Large intestine (tissue), 3 donors: ENCODE measurements around the gene ELP2. TPM values are rescaled to one million over a fixed set of nuclear protein-coding genes. Genes with fewer than 3 reads are reported as not detected.
A peak's percentile ranks its signal among the peaks of the same experiment; 100 is the strongest.
"Not testable (repeated sequence)": the region's sequence is repeated elsewhere in the genome, so short reads cannot be mapped to it uniquely, and the experiment has no call there.

Source experiments
- DNase-seq, 2 donors: peaks; one replicate each; pipeline versions ENCODE4 v3.0.0 to v3.0.0-alpha.2; 2013
- H3K27ac ChIP-seq: one replicate; pipeline ENCODE4 v1.5.1; 2013; ENCODE audit warnings: low read length
- H3K27me3 ChIP-seq: 2 replicates; pipeline ENCODE4 v1.6.1; 2013; ENCODE audit warnings: low read length; ENCODE audit not compliant: control insufficient read depth, insufficient read depth
- H3K36me3 ChIP-seq: 2 replicates; pipeline ENCODE4 v1.6.1; 2013; ENCODE audit warnings: low read length; ENCODE audit not compliant: control insufficient read depth, insufficient read depth
- H3K4me1 ChIP-seq: one replicate; pipeline ENCODE4 v1.6.1; 2013; ENCODE audit warnings: low read length; ENCODE audit not compliant: control insufficient read depth, insufficient read depth
- H3K4me3 ChIP-seq: one replicate; pipeline ENCODE4 v1.5.1; 2013; ENCODE audit warnings: low read length
- H3K9me3 ChIP-seq: one replicate; pipeline ENCODE4 v1.6.1; 2013; ENCODE audit warnings: mild to moderate bottlenecking, low read depth, low read length, moderate library complexity; ENCODE audit not compliant: control insufficient read depth
- WGBS: methylation state at CpG from one replicate; pipeline ENCODE4 v1.1.5; 2013; ENCODE audit warnings: low lambda C conversion rate; ENCODE audit not compliant: insufficient coverage; 5-methylcytosine and 5-hydroxymethylcytosine counted together
- polyA plus RNA-seq: library from polyadenylated mRNA; unstranded; fragments of 120-200 nt; gene quantifications from one replicate; pipeline ENCODE4 v1.2.1, GENCODE V29; 2013

Gene ELP2
- polyA plus RNA-seq, 1 donor = 92.4 TPM

- Histone ChIP-seq H3K9me3 (no peaks in the 10 kb centered on the region), H3K4me3 (no peak overlapping the region), H3K36me3 (peaks cover 43% of the 10 kb centered on the region), H3K27me3 (no peaks in the 10 kb centered on the region), H3K27ac (no peak overlapping the region), H3K4me1 (no peaks in the 10 kb centered on the region)
- WGBS = no CpG with 5 or more reads among the region's 4 CpGs
- no peak for DNase-seq
Observed at GRCh38 chr18:36114251-36114650, 15.4 kb upstream of the ELP2 start.

- no peaks in the 10 kb centered on the region for H3K27me3 ChIP-seq
- H3K4me1 ChIP-seq = no peaks in the 10 kb centered on the region
- no peak overlapping the region for H3K27ac ChIP-seq
- no peaks in the 10 kb centered on the region for H3K9me3 ChIP-seq
- no peak for DNase-seq
- H3K36me3 ChIP-seq = peaks cover 43% of the 10 kb centered on the region
- no peak overlapping the region for H3K4me3 ChIP-seq
- WGBS = 100% methylated on average over 1 of the region's 1 CpG
Observed at GRCh38 chr18:36114738-36115137, 15.0 kb upstream of the ELP2 start.

- not testable (repeated sequence) for H3K27ac ChIP-seq, H3K27me3 ChIP-seq, H3K4me3 ChIP-seq, H3K9me3 ChIP-seq, H3K4me1 ChIP-seq, DNase-seq
- H3K36me3 ChIP-seq = peaks cover 31% of the 10 kb centered on the region
- WGBS = no CpG with 5 or more reads among the region's 11 CpGs
Observed at GRCh38 chr18:36116771-36117170, 12.9 kb upstream of the ELP2 start.

- Histone ChIP-seq H3K4me3 (no peak overlapping the region), H3K27me3 (no peaks in the 10 kb centered on the region), H3K27ac (no peak overlapping the region), H3K4me1 (no peaks in the 10 kb centered on the region), H3K9me3 (no peaks in the 10 kb centered on the region), H3K36me3 (peaks cover 27% of the 10 kb centered on the region)
- no peak for DNase-seq
- 95% methylated on average over 2 of the region's 3 CpGs for WGBS
Observed at GRCh38 chr18:36120297-36120696, 9.4 kb upstream of the ELP2 start.

- 100% methylated on average over 1 of the region's 4 CpGs for WGBS
- Histone ChIP-seq H3K9me3 (peaks cover 4% of the 10 kb centered on the region), H3K4me1 (peaks cover 3% of the 10 kb centered on the region), H3K27me3 (no peaks in the 10 kb centered on the region), H3K36me3 (peaks cover 17% of the 10 kb centered on the region), H3K27ac (no peak overlapping the region), H3K4me3 (no peak overlapping the region)
- no peak for DNase-seq
Observed at GRCh38 chr18:36124841-36125240, 4.9 kb upstream of the ELP2 start.

GRCh38 chr18:36126668-36127067, 3.0 kb upstream of the ELP2 start:
- no peak overlapping the region for H3K27ac ChIP-seq
- peaks cover 4% of the 10 kb centered on the region for H3K9me3 ChIP-seq
- no peak for DNase-seq
- WGBS = 90% methylated on average over 2 of the region's 8 CpGs
- H3K27me3 ChIP-seq = no peaks in the 10 kb centered on the region
- peaks cover 3% of the 10 kb centered on the region for H3K4me1 ChIP-seq
- no peak overlapping the region for H3K4me3 ChIP-seq
- H3K36me3 ChIP-seq = peaks cover 17% of the 10 kb centered on the region

- WGBS = 100% methylated on average over 3 of the region's 15 CpGs
- H3K27me3 ChIP-seq = no peaks in the 10 kb centered on the region
- peak overlapping the region; percentile 79 for H3K4me3 ChIP-seq
- no peak overlapping the region for H3K27ac ChIP-seq
- DNase-seq = peak in 1 of 2 donors; percentile 50
- H3K4me1 ChIP-seq = peaks cover 3% of the 10 kb centered on the region
- peaks cover 10% of the 10 kb centered on the region for H3K36me3 ChIP-seq
- peaks cover 4% of the 10 kb centered on the region for H3K9me3 ChIP-seq
Observed at GRCh38 chr18:36127836-36128529, 1.7 kb upstream of the ELP2 start.

- Histone ChIP-seq H3K36me3 (peaks cover 8% of the 10 kb centered on the region), H3K4me3 (peak overlapping the region; percentile 79), H3K4me1 (peaks cover 3% of the 10 kb centered on the region), H3K9me3 (peaks cover 4% of the 10 kb centered on the region), H3K27ac (no peak overlapping the region), H3K27me3 (no peaks in the 10 kb centered on the region)
- peak in 1 of 2 donors; percentile 24 for DNase-seq
- 0% methylated on average over 4 of the region's 12 CpGs for WGBS
Observed at GRCh38 chr18:36128530-36128870, 1.2 kb upstream of the ELP2 start.

- WGBS = no CpG with 5 or more reads among the region's 37 CpGs
- no peak for DNase-seq
- Histone ChIP-seq H3K36me3 (peaks cover 8% of the 10 kb centered on the region), H3K9me3 (peaks cover 4% of the 10 kb centered on the region), H3K4me3 (peak overlapping the region; percentile 79), H3K27ac (peak overlapping the region; percentile 100), H3K4me1 (peaks cover 3% of the 10 kb centered on the region), H3K27me3 (no peaks in the 10 kb centered on the region)
Observed at GRCh38 chr18:36128907-36129299, 796 bp upstream of the ELP2 start.

GRCh38 chr18:36130039-36130831, 536 bp downstream of the ELP2 start:
- peak overlapping the region; percentile 100 for H3K27ac ChIP-seq
- no peak for DNase-seq
- WGBS = 20% methylated on average over 2 of the region's 30 CpGs
- peaks cover 4% of the 10 kb centered on the region for H3K9me3 ChIP-seq
- H3K4me1 ChIP-seq = peaks cover 3% of the 10 kb centered on the region
- no peaks in the 10 kb centered on the region for H3K27me3 ChIP-seq
- H3K36me3 ChIP-seq = peaks cover 7% of the 10 kb centered on the region
- H3K4me3 ChIP-seq = peak overlapping the region; percentile 79
